ENCODE data around the gene F12. TPM values are rescaled to one million over a fixed set of nuclear protein-coding genes. Genes with fewer than 3 reads are reported as not detected.
A peak's percentile ranks its signal among the peaks of the same experiment; 100 is the strongest.

F12 gene
- polyA plus RNA-seq (2012; ENCODE audit: missing spikeins), result 0.74 TPM

- FAIRE-seq (no peak), DNase-seq (ENCODE audit: insufficient read length) (no peak)
- TF ChIP-seq POLR2AphosphoS5 (IDR thresholded peaks at IDR 0.05; ENCODE audit: low read depth, low read length) (no peak), TAF1 (IDR thresholded peaks at IDR 0.05; ENCODE audit: borderline replicate concordance, low read depth, low read length) (no peak), POLR2A (IDR thresholded peaks at IDR 0.05; ENCODE audit: low read depth, low read length) (no peak)
Observed at GRCh38 chr5:177409043-177409801, at the start of gene F12. TSS of gene F12 (minus strand) at chr5:177409564. CDS start at chr5:177409527, 37 bp downstream.

- DNase-seq (ENCODE audit: insufficient read length) (no peak), FAIRE-seq (no peak)
- TF ChIP-seq TAF1 (IDR thresholded peaks at IDR 0.05; ENCODE audit: borderline replicate concordance, low read depth, low read length) (no peak), POLR2A (IDR thresholded peaks at IDR 0.05; ENCODE audit: low read depth, low read length) (no peak), POLR2AphosphoS5 (IDR thresholded peaks at IDR 0.05; ENCODE audit: low read depth, low read length) (no peak)
Observed at GRCh38 chr5:177458912-177459350, 49.6 kb upstream of the F12 start.

GRCh38 chr5:177457852-177458681, 48.7 kb upstream of the F12 start:
- TF ChIP-seq TAF1 (IDR thresholded peaks at IDR 0.05; ENCODE audit: borderline replicate concordance, low read depth, low read length) (no peak), POLR2AphosphoS5 (IDR thresholded peaks at IDR 0.05; ENCODE audit: low read depth, low read length) (no peak), POLR2A (IDR thresholded peaks at IDR 0.05; ENCODE audit: low read depth, low read length) (no peak)
- DNase-seq (ENCODE audit: insufficient read length), result no peak
- no peak for FAIRE-seq

- DNase-seq (ENCODE audit: insufficient read length) (peak; percentile 97), FAIRE-seq (peak; percentile 99)
- TF ChIP-seq TAF1 (IDR thresholded peaks at IDR 0.05; ENCODE audit: borderline replicate concordance, low read depth, low read length) (no peak), POLR2A (IDR thresholded peaks at IDR 0.05; ENCODE audit: low read depth, low read length) (no peak), POLR2AphosphoS5 (IDR thresholded peaks at IDR 0.05; ENCODE audit: low read depth, low read length) (no peak)
Observed at GRCh38 chr5:177456976-177457851, 47.9 kb upstream of the F12 start.

- FAIRE-seq, result no peak
- no peak for TF ChIP-seq POLR2A (IDR thresholded peaks at IDR 0.05; ENCODE audit: low read depth, low read length)
- TF ChIP-seq TAF1 (IDR thresholded peaks at IDR 0.05; ENCODE audit: borderline replicate concordance, low read depth, low read length), result no peak
- no peak for TF ChIP-seq POLR2AphosphoS5 (IDR thresholded peaks at IDR 0.05; ENCODE audit: low read depth, low read length)
- DNase-seq (ENCODE audit: insufficient read length), result no peak
Observed at GRCh38 chr5:177456591-177456964, 47.2 kb upstream of the F12 start.

GRCh38 chr5:177455661-177456590, 46.6 kb upstream of the F12 start:
- FAIRE-seq (peak; percentile 85), DNase-seq (ENCODE audit: insufficient read length) (peak; percentile 95)
- peak; percentile 6; the same call in 1 of the 2 replicates for TF ChIP-seq POLR2A (IDR thresholded peaks at IDR 0.05; ENCODE audit: low read depth, low read length)
- TF ChIP-seq TAF1 (IDR thresholded peaks at IDR 0.05; ENCODE audit: borderline replicate concordance, low read depth, low read length), result no peak
- TF ChIP-seq POLR2AphosphoS5 (IDR thresholded peaks at IDR 0.05; ENCODE audit: low read depth, low read length), result no peak

- TF ChIP-seq TAF1 (IDR thresholded peaks at IDR 0.05; ENCODE audit: borderline replicate concordance, low read depth, low read length) (no peak), POLR2A (IDR thresholded peaks at IDR 0.05; ENCODE audit: low read depth, low read length) (peak; percentile 43; the same call in 1 of the 2 replicates)
- DNase-seq (ENCODE audit: insufficient read length), result peak; percentile 90
- FAIRE-seq, result peak; percentile 95
Observed at GRCh38 chr5:177455036-177455660, 45.8 kb upstream of the F12 start.

- TF ChIP-seq POLR2AphosphoS5 (IDR thresholded peaks at IDR 0.05; ENCODE audit: low read depth, low read length) (no peak), TAF1 (IDR thresholded peaks at IDR 0.05; ENCODE audit: borderline replicate concordance, low read depth, low read length) (no peak), POLR2A (IDR thresholded peaks at IDR 0.05; ENCODE audit: low read depth, low read length) (no peak)
- FAIRE-seq (peak; percentile 92), DNase-seq (ENCODE audit: insufficient read length) (peak; percentile 100)
Observed at GRCh38 chr5:177454397-177455035, 45.2 kb upstream of the F12 start.

- FAIRE-seq (peak; percentile 70), DNase-seq (ENCODE audit: insufficient read length) (no peak)
- TF ChIP-seq TAF1 (IDR thresholded peaks at IDR 0.05; ENCODE audit: borderline replicate concordance, low read depth, low read length) (no peak), POLR2A (IDR thresholded peaks at IDR 0.05; ENCODE audit: low read depth, low read length) (no peak), POLR2AphosphoS5 (IDR thresholded peaks at IDR 0.05; ENCODE audit: low read depth, low read length) (no peak)
Observed at GRCh38 chr5:177453852-177454396, 44.6 kb upstream of the F12 start.

Data from GM12892 (cell line).